Testis (tissue), 2 donors: Measurements from ENCODE around the gene GNAO1.

Source experiments
- POLR2A ChIP-seq: fragments of 450-650 bp; IDR thresholded peaks from one replicate; pipeline ENCODE4 v1.6.1; 2017; ENCODE audit warnings: antibody characterized with exemption, mild to moderate bottlenecking, moderate library complexity
- TF ChIP-seq, protein P1 (sequence below), 3 experiments: fragments of 450-650 bp in 2 of 3; fragments of 200-600 bp in 1 of 3; sonication (generic) in 1 of 3; IDR thresholded peaks; one replicate each; pipeline ENCODE4 v1.5.1; 2016 to 2019; ENCODE audit warnings: antibody characterized with exemption in 3 of 3, mild to moderate bottlenecking in 2 of 3, moderate library complexity in 1 of 3

DNA sequence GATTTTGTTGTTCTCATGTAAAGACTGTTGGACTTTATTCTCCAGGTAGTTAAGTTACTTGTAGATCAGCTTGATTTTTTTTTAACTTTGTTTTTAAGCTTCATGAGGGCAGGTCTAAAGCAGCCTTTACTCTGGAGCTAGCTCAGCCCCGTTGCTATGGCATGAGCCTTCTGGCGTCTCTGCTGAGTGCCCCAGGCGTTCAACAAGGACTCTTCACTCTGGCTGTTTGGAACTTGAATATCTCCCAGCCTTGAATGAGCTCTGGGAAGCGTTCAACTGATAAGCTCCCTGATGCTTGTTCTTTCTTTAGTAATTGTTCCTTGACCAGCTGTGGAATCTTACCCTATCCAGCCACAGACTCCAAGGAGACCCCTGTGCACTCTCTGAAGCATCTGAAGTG lies 82.3 kb downstream of the GNAO1 start:
- TF ChIP-seq, protein P1, sequence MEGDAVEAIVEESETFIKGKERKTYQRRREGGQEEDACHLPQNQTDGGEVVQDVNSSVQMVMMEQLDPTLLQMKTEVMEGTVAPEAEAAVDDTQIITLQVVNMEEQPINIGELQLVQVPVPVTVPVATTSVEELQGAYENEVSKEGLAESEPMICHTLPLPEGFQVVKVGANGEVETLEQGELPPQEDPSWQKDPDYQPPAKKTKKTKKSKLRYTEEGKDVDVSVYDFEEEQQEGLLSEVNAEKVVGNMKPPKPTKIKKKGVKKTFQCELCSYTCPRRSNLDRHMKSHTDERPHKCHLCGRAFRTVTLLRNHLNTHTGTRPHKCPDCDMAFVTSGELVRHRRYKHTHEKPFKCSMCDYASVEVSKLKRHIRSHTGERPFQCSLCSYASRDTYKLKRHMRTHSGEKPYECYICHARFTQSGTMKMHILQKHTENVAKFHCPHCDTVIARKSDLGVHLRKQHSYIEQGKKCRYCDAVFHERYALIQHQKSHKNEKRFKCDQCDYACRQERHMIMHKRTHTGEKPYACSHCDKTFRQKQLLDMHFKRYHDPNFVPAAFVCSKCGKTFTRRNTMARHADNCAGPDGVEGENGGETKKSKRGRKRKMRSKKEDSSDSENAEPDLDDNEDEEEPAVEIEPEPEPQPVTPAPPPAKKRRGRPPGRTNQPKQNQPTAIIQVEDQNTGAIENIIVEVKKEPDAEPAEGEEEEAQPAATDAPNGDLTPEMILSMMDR (IDR thresholded peaks at IDR 0.05) = no peak
- no peak for TF ChIP-seq POLR2A
